Motor neuron (in vitro differentiated cells): ENCODE results near the gene PCLO. TPM values are rescaled to one million over a fixed set of nuclear protein-coding genes. Genes with fewer than 3 reads are reported as not detected.

ENCODE experiments used
- ATAC-seq, 8 experiments: fragments of 200-7000 bp; cut with Tn5 transposase; replicated peaks in 6 of 8; 2 replicates each; pipeline ENCODE4 v1.8.0; 2021; ENCODE audit warnings: mild to moderate bottlenecking in 8 of 8, moderate library complexity in 8 of 8
- H3K27ac ChIP-seq, 2 donors: fragments of 250-450 bp; sonication (Bioruptor Pico); 2 replicates each; pipeline ENCODE4 v1.9.0; 2021; ENCODE audit warnings: antibody characterized with exemption in 2 of 2, mild to moderate bottlenecking in 2 of 2, moderate library complexity in 1 of 2
- H3K4me1 ChIP-seq, 2 donors: fragments of 250-450 bp; sonication (Bioruptor Pico); replicated peaks in 1 of 2; 2 replicates each; pipeline ENCODE4 v1.6.1; 2021; ENCODE audit warnings: antibody characterized with exemption in 2 of 2, mild to moderate bottlenecking in 2 of 2, moderate library complexity in 1 of 2
- H3K4me3 ChIP-seq, 5 donors: fragments of 250-450 bp; sonication (Bioruptor Pico); 2 replicates each; pipeline ENCODE4 v1.9.0; 2021; ENCODE audit warnings: antibody characterized with exemption in 5 of 5, mild to moderate bottlenecking in 5 of 5, moderate library complexity in 4 of 5
- WGBS, 10 experiments: fragments of 450-650 bp; shearing (Covaris generic); methylation state at CpG; one replicate each; pipeline ENCODE4 v1.0.0; 2022; 5-methylcytosine and 5-hydroxymethylcytosine counted together
- in situ Hi-C, 9 experiments: fragments of 400-800 bp; cut with MboI; loops; one replicate each; pipeline ENCODE4 v1.15.0; 2021; ENCODE audit warnings: low sequenced_read_pairs in 9 of 9, low pct_unique_long_range_greater_than_20kb in 2 of 9; ENCODE audit not compliant: unreplicated experiment in 9 of 9
- total RNA-seq, 8 experiments: library from RNA; unstranded; fragments of 300-600 nt; gene quantifications; 2 replicates each; pipeline versions ENCODE4 v1.2.3 to v1.2.4, GENCODE V29; 2022

The PCLO gene
- total RNA-seq, result 10 to 100 TPM in 6 of 8 experiments, 1 to 10 TPM in 1, under 1 TPM in 1; 0.20 to 65.9 (median 20.3) TPM

- in situ Hi-C loops, result no loop called here
- peak; percentile 89 to 96 (median 93) for ATAC-seq
- WGBS, 10 experiments, result 0 to 3% (median 0%) methylated on average over 1 to 12 of the region's 77 CpGs; no CpG with 5 or more reads in 4 of the 10 experiments
- Histone ChIP-seq H3K27ac (peak within 1 kb of the TSS; percentile 80 to 89), H3K4me1 (peaks cover 5 to 19% of the 10 kb centered on the region in 2 donors), H3K4me3 (peak within 1 kb of the TSS; percentile 68 to 87 (median 72))
These were observed at the start of gene PCLO for GRCh38 chr7:83162402-83163256. TSS of gene PCLO (minus strand) at chr7:83162884. CDS start at chr7:83162592, 292 bp downstream.

- Histone ChIP-seq H3K4me1 (no peaks in the 10 kb centered on the region), H3K27ac (no peak overlapping the region), H3K4me3 (no peak overlapping the region)
- no peak for ATAC-seq
- in situ Hi-C loops, result no loop called here
- WGBS, 10 experiments, result 17 to 100% (median 69%) methylated on average over 1 of the region's 1 CpG; no CpG with 5 or more reads in 1 of the 10 experiments
These were observed 49.0 kb upstream of the PCLO start for GRCh38 chr7:83211685-83212084.

- Histone ChIP-seq H3K4me1 (no peaks in the 10 kb centered on the region), H3K27ac (no peak overlapping the region), H3K4me3 (no peak overlapping the region)
- WGBS, 10 experiments, result 13 to 94% (median 66%) methylated on average over 1 to 3 of the region's 3 CpGs; no CpG with 5 or more reads in 2 of the 10 experiments
- in situ Hi-C loops, result no loop called here
- ATAC-seq, result peak in 1 of 8 experiments; percentile 66
These were observed 47.8 kb upstream of the PCLO start for GRCh38 chr7:83210479-83210878.

- in situ Hi-C loops, result no loop called here
- H3K4me3 ChIP-seq, result no peak overlapping the region
- 29 to 100% (median 93%) methylated on average over 1 to 2 of the region's 2 CpGs for WGBS, 10 experiments
- no peak overlapping the region for H3K27ac ChIP-seq
- no peaks in the 10 kb centered on the region for H3K4me1 ChIP-seq
- ATAC-seq, result no peak
These were observed 42.0 kb upstream of the PCLO start for GRCh38 chr7:83204715-83205114.

GRCh38 chr7:83201355-83201754 lies 38.7 kb upstream of the PCLO start:
- H3K27ac ChIP-seq, result no peak overlapping the region
- no peaks in the 10 kb centered on the region for H3K4me1 ChIP-seq
- ATAC-seq, result no peak
- in situ Hi-C loops, result no loop called here
- 57 to 100% (median 100%) methylated on average over 1 of the region's 1 CpG; no CpG with 5 or more reads in 1 of the 10 experiments for WGBS, 10 experiments
- H3K4me3 ChIP-seq, result no peak overlapping the region

- in situ Hi-C loops, result no loop called here
- no peak overlapping the region for H3K27ac ChIP-seq
- ATAC-seq, result no peak
- no peak overlapping the region for H3K4me3 ChIP-seq
- no peaks in the 10 kb centered on the region for H3K4me1 ChIP-seq
These were observed 28.1 kb upstream of the PCLO start for GRCh38 chr7:83190659-83191389.

- 0 to 100% (median 86%) methylated on average over 1 of the region's 1 CpG; no CpG with 5 or more reads in 5 of the 10 experiments for WGBS, 10 experiments
- H3K27ac ChIP-seq, result no peak overlapping the region
- H3K4me1 ChIP-seq, result no peaks in the 10 kb centered on the region
- no peak overlapping the region for H3K4me3 ChIP-seq
- in situ Hi-C loops, result no loop called here
- no peak for ATAC-seq
These were observed 16.1 kb upstream of the PCLO start for GRCh38 chr7:83178796-83179195.

GRCh38 chr7:83178066-83178465 lies 15.4 kb upstream of the PCLO start:
- WGBS, 10 experiments, result 0 to 100% (median 82%) methylated on average over 1 to 4 of the region's 4 CpGs
- Histone ChIP-seq H3K4me3 (no peak overlapping the region), H3K4me1 (no peaks in the 10 kb centered on the region), H3K27ac (no peak overlapping the region)
- no peak for ATAC-seq
- in situ Hi-C loops, result no loop called here

- Histone ChIP-seq H3K27ac (no peak overlapping the region), H3K4me1 (peaks cover 0 to 9% of the 10 kb centered on the region in 2 donors), H3K4me3 (no peak overlapping the region)
- in situ Hi-C loops, result no loop called here
- ATAC-seq, result no peak
These were observed 11.0 kb upstream of the PCLO start for GRCh38 chr7:83173664-83174063.

GRCh38 chr7:83166781-83167180 lies 4.1 kb upstream of the PCLO start:
- ATAC-seq, result peak in 3 of 8 experiments; percentile 2 to 24 (median 17)
- H3K27ac ChIP-seq, result no peak overlapping the region
- in situ Hi-C loops, result no loop called here
- H3K4me1 ChIP-seq, result peaks cover 2 to 4% of the 10 kb centered on the region in 2 donors
- no peak overlapping the region for H3K4me3 ChIP-seq
- 11 to 100% (median 80%) methylated on average over 1 of the region's 1 CpG; no CpG with 5 or more reads in 3 of the 10 experiments for WGBS, 10 experiments

GRCh38 chr7:83161899-83162401 lies 734 bp downstream of the PCLO start:
- ATAC-seq, result no peak
- peak overlapping the region; percentile 80 to 89 for H3K27ac ChIP-seq

GRCh38 chr7:83161186-83161585 lies 1.5 kb downstream of the PCLO start:
- H3K4me3 ChIP-seq, result peak overlapping the region; percentile 68 to 87 (median 72)
- peaks cover 5 to 19% of the 10 kb centered on the region in 2 donors for H3K4me1 ChIP-seq
- 33 to 67% (median 43%) methylated on average over 3 to 4 of the region's 4 CpGs; no CpG with 5 or more reads in 1 of the 10 experiments for WGBS, 10 experiments
- no peak for ATAC-seq
- H3K27ac ChIP-seq, result no peak overlapping the region
- in situ Hi-C loops, result no loop called here

More at GRCh38 chr7:83161899-83162401, 734 bp downstream of the PCLO start:
- peak overlapping the region; percentile 68 to 87 (median 72) for H3K4me3 ChIP-seq
- 0 to 19% (median 1%) methylated on average over 2 to 11 of the region's 17 CpGs for WGBS, 10 experiments
- in situ Hi-C loops, result no loop called here
- H3K4me1 ChIP-seq, result peaks cover 5 to 19% of the 10 kb centered on the region in 2 donors

GRCh38 chr7:83159731-83160130 lies 3.0 kb downstream of the PCLO start:
- WGBS, 10 experiments, result 50 to 100% (median 80%) methylated on average over 1 to 2 of the region's 2 CpGs; no CpG with 5 or more reads in 3 of the 10 experiments
- Histone ChIP-seq H3K27ac (no peak overlapping the region), H3K4me1 (peaks cover 5 to 19% of the 10 kb centered on the region in 2 donors), H3K4me3 (peak overlapping the region in 4 of 5 donors; percentile 8 to 18 (median 10))
- in situ Hi-C loops, result no loop called here
- ATAC-seq, result no peak
